ENCODE data around the gene EGLN3. TPM values are rescaled to one million over a fixed set of nuclear protein-coding genes. Genes with fewer than 3 reads are reported as not detected.

The EGLN3 gene
- total RNA-seq, 6 experiments from 2014 or later = 1.9 to 25.4 (median 2.1) TPM

DNA sequence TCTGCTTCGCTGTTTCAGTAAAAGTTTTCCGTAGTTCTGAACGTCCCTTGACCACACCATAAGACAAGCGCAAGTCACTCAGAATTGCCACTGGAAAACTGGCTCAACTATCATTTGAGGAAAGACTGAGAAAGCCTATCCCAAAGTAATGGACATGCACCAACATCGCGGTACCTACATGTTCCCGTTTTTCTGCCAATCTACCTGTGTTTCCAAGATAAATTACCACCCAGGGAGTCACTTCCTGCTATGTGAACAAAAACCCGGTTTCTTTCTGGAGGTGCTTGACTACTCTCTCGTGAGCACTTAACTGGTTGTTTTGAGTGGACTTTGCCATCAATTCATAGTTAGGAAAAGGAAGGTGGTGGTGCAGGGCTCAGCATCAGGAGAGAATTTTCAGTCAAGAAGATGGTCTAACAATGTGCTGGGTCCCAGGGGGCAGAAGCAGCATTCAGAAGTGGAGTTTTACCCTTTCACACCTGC is 1.4 kb downstream of the EGLN3 start:
- WGBS (ENCODE audit: insufficient coverage, low coverage, low lambda C conversion rate, missing lambda C conversion rate) = 31% methylated on average over 9 of the region's 9 CpGs
- no peak for ATAC-seq
- H3K27me3 ChIP-seq = peaks cover 0 to 5% of the 10 kb centered on the region in 2 donors
- no peak for DNase-seq
- no peaks in the 10 kb centered on the region for H3K9me3 ChIP-seq
- peak overlapping the region; percentile 47 to 57 (median 57) for H3K4me3 ChIP-seq
- H3K27ac ChIP-seq = no peak overlapping the region
- H3K36me3 ChIP-seq = no peaks in the 10 kb centered on the region
- peaks cover 0 to 15% (median 4%) of the 10 kb centered on the region in 4 donors for H3K4me1 ChIP-seq
- intact Hi-C loops (cut with DNase I) = no loop called here
- no peak for TF ChIP-seq POLR2A (IDR thresholded peaks at IDR 0.05)
- no peak for TF ChIP-seq CTCF (IDR thresholded peaks at IDR 0.05)

- 44% methylated on average over 9 of the region's 9 CpGs for WGBS (ENCODE audit: insufficient coverage, low coverage, low lambda C conversion rate, missing lambda C conversion rate)
- H3K36me3 ChIP-seq = no peaks in the 10 kb centered on the region
- peaks cover 0 to 5% of the 10 kb centered on the region in 2 donors for H3K27me3 ChIP-seq
- no peak for DNase-seq
- no peak overlapping the region for H3K27ac ChIP-seq
- H3K4me3 ChIP-seq = peak overlapping the region in 2 of 3 donors; percentile 57
- no peak for ATAC-seq
- intact Hi-C loops (cut with DNase I) = no loop called here
- H3K4me1 ChIP-seq = peaks cover 0 to 15% (median 4%) of the 10 kb centered on the region in 4 donors
- no peaks in the 10 kb centered on the region for H3K9me3 ChIP-seq
- no peak for TF ChIP-seq POLR2A (IDR thresholded peaks at IDR 0.05)
- no peak for TF ChIP-seq CTCF (IDR thresholded peaks at IDR 0.05)
These were observed 1.9 kb downstream of the EGLN3 start for GRCh38 chr14:33948869-33949408.

DNA sequence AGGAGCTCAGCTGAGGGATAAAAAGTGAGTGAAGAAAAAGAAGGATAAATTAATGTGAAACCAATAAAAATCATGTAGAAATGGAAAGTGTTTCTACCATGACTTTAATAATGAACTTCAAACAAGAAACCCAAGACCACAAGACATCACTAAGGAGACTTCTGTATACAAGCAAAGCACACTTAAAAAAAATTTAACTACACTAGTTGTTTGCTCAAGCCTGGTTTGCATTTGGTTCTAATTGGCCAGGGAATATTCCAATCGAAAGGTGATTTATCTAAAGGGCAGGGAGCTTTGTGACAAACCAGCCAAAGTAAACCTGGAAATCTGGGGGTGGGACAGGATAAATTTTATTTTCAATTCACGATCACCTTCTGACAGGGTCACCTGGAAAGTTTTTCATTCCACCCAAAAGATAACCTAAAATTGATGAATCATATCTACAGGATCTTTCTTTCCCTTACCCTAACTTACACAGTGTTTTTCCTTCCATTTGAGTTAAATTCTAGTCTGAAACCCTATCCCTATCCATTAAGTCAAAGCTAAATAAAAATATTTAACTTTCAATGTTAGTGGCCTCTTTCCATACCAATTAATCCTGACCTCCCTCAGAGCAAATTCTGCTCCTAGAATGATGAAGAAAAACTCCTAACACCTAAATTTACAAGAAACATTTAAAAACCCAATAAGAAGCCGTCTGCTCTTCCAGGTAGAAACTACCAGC is 2.6 kb downstream of the EGLN3 start:
- Histone ChIP-seq H3K4me3 (peak overlapping the region in 1 of 3 donors; percentile 57), H3K27me3 (peaks cover 0 to 5% of the 10 kb centered on the region in 2 donors), H3K36me3 (no peaks in the 10 kb centered on the region), H3K4me1 (peaks cover 0 to 15% (median 4%) of the 10 kb centered on the region in 4 donors), H3K9me3 (no peaks in the 10 kb centered on the region), H3K27ac (no peak overlapping the region)
- WGBS (ENCODE audit: insufficient coverage, low coverage, low lambda C conversion rate, missing lambda C conversion rate) = 33% methylated on average over 3 of the region's 3 CpGs
- no peak for TF ChIP-seq CTCF (IDR thresholded peaks at IDR 0.05)
- no peak for TF ChIP-seq POLR2A (IDR thresholded peaks at IDR 0.05)
- no peak for ATAC-seq
- intact Hi-C loops (cut with DNase I) = no loop called here
- no peak for DNase-seq

GRCh38 chr14:33946679-33947476 is 4.0 kb downstream of the EGLN3 start:
- peaks cover 0 to 15% (median 4%) of the 10 kb centered on the region in 4 donors for H3K4me1 ChIP-seq

More at GRCh38 chr14:33946679-33947476, 4.0 kb downstream of the EGLN3 start:
- intact Hi-C loops (cut with DNase I) = no loop called here
- TF ChIP-seq CTCF (IDR thresholded peaks at IDR 0.05) = no peak
- no peak for TF ChIP-seq POLR2A (IDR thresholded peaks at IDR 0.05)
- H3K27ac ChIP-seq = no peak overlapping the region
- H3K9me3 ChIP-seq = no peaks in the 10 kb centered on the region
- 59% methylated on average over 5 of the region's 5 CpGs for WGBS (ENCODE audit: insufficient coverage, low coverage, low lambda C conversion rate, missing lambda C conversion rate)
- H3K36me3 ChIP-seq = no peaks in the 10 kb centered on the region
- ATAC-seq (no peak), DNase-seq (no peak)
- H3K27me3 ChIP-seq = peaks cover 0 to 5% of the 10 kb centered on the region in 2 donors
- no peak overlapping the region for H3K4me3 ChIP-seq

Measured in right lobe of liver (tissue), 6 donors.